ENCODE results near the gene SLC39A1. TPM values are rescaled to one million over a fixed set of nuclear protein-coding genes. Genes with fewer than 3 reads are reported as not detected.

SLC39A1 gene
- total and polyA plus RNA-seq, 2 of the 4 experiments (the other 2 are of a cell fraction), result 89.1 to 97.7 TPM

GRCh38 chr1:153944827-153945117 lies 18.6 kb downstream of the SLC39A1 start:
- BruUV-seq (replicated peaks), result no TSS peak
- POLR2A ChIA-PET (ENCODE audit: unreplicated experiment), result interaction anchor here (0.6 kb wide), 1 partner anchor 499 kb away, joined by 3 read pairs; no protein-coding TSS in a partner anchor

More at GRCh38 chr1:153944827-153945117, 18.6 kb downstream of the SLC39A1 start:
- Histone ChIP-seq H3K4ac (ENCODE audit: low read depth, low read length) (no peak overlapping the region; the same call in 1 of the 2 replicates), H3K36me3 (ENCODE audit: control insufficient read depth, insufficient read depth, low read length) (peaks cover 44% of the 10 kb centered on the region), H3K79me1 (ENCODE audit: low read depth in 1 of 2, low read length in 2 of 2) (peaks cover 15 to 56% of the 10 kb centered on the region in 2 experiments), H2AK9ac (replicated peaks; ENCODE audit: low read depth, low read length, poor library complexity) (peak overlapping the region; percentile 99), H2BK15ac (ENCODE audit: low read depth, low read length) (peak overlapping the region; percentile 21; the same call in 1 of the 3 replicates), H4K5ac (ENCODE audit: low read depth, low read length) (no peak overlapping the region), H4K8ac (ENCODE audit: low read depth in 2 of 2, low read length in 2 of 2) (peak overlapping the region in 1 of 2 experiments; percentile 21; a peak in 2 of 4 replicates), H3K27me3 (ENCODE audit: control insufficient read depth, insufficient read depth, low read length) (no peaks in the 10 kb centered on the region), H3K4me2 (ENCODE audit: low read depth, low read length) (peak overlapping the region; percentile 100; the same call in 1 of the 2 replicates), H3K9me3 (ENCODE audit: control insufficient read depth, insufficient read depth, low read length) (no peaks in the 10 kb centered on the region), H3K23ac (ENCODE audit: low read depth, low read length) (0 out of 2 replicates have a peak overlapping the region, but pooled peaks have one; percentile 43), H3K4me3 (ENCODE audit: insufficient read depth, low read depth, low read length) (no peak overlapping the region), H3K18ac (ENCODE audit: low read depth, low read length) (no peak overlapping the region), H4K91ac (ENCODE audit: insufficient read depth, low read depth, low read length) (no peak overlapping the region), H2BK20ac (ENCODE audit: low read depth, low read length) (no peak overlapping the region), H3K27ac (ENCODE audit: insufficient read depth, low read length) (no peak overlapping the region), H2AFZ (replicated peaks; ENCODE audit: low read length, poor library complexity) (no peak overlapping the region), H4K20me1 (ENCODE audit: insufficient read depth, low read length) (peaks cover 11% of the 10 kb centered on the region), H3K9me1 (ENCODE audit: insufficient read depth, low read length) (peaks cover 18% of the 10 kb centered on the region; the same call in 1 of the 2 replicates), H3K9ac (ENCODE audit: low read depth, low read length) (peak overlapping the region; percentile 98; the same call in 1 of the 2 replicates), H3K14ac (replicated peaks; ENCODE audit: low read depth, low read length) (peak overlapping the region; percentile 48), H2AK5ac (ENCODE audit: low read depth, low read length) (no peak overlapping the region), H2BK120ac (ENCODE audit: low read depth, low read length) (0 out of 2 replicates have a peak overlapping the region, but pooled peaks have one; percentile 13), H2BK5ac (ENCODE audit: low read depth, low read length, poor library complexity, severe bottlenecking) (no peak overlapping the region), H3K56ac (ENCODE audit: extremely low read depth, insufficient read depth, low read length) (no peak overlapping the region), H3K4me1 (ENCODE audit: control insufficient read depth, insufficient read depth, low read length) (peaks cover 9% of the 10 kb centered on the region)
- intact Hi-C loops (cut with micrococcal nuclease) (no loop called here), dilution Hi-C loops (cut with HindIII; ENCODE audit: low sequenced_read_pairs, unreplicated experiment) (no loop called here), in situ Hi-C loops (cut with MboI; ENCODE audit: low sequenced_read_pairs) (loop anchor here (5.0 kb wide), 1 partner anchor 147 kb away; no protein-coding TSS in a partner anchor)
- whole genome bisulfite sequencing, 2 experiments (ENCODE audit: extremely low coverage in 2 of 2, insufficient read length in 1 of 2), result 100% methylated on average over 1 of the region's 3 CpGs; no CpG with 5 or more reads in 1 of the 2 experiments
- ATAC-seq (ENCODE audit: low read depth) (no peak), DNase-seq (no peak)
- TF ChIP-seq RAD21 (IDR thresholded peaks at IDR 0.05; ENCODE audit: low read length), result no peak
- no peak for TF ChIP-seq FOS (IDR thresholded peaks at IDR 0.05; ENCODE audit: low read depth, low read length)
- no peak for TF ChIP-seq CHD1 (IDR thresholded peaks at IDR 0.05; ENCODE audit: low read depth, low read length)
- TF ChIP-seq CTCF (conservative IDR thresholded peaks at IDR 0.05; ENCODE audit: low read depth, low read length), result no peak
- TF ChIP-seq NFE2L2 (IDR thresholded peaks at IDR 0.05; ENCODE audit: low read depth, low read length), result no peak
- TF ChIP-seq CEBPB (IDR thresholded peaks at IDR 0.05; ENCODE audit: low read depth, low read length), result no peak
- no peak for TF ChIP-seq USF2 (IDR thresholded peaks at IDR 0.05; ENCODE audit: low read depth, low read length)
- no peak for TF ChIP-seq MAFK (IDR thresholded peaks at IDR 0.05; ENCODE audit: low read depth, low read length)
- TF ChIP-seq POLR2A (IDR thresholded peaks at IDR 0.05; ENCODE audit: low read depth, low read length), result no peak
- no peak for TF ChIP-seq MAZ (IDR thresholded peaks at IDR 0.05; ENCODE audit: borderline replicate concordance, low read depth, low read length)
- no peak for TF ChIP-seq RFX5 (IDR thresholded peaks at IDR 0.05; ENCODE audit: low read depth, low read length)
- CTCF ChIA-PET, result no interaction called here
